ENCODE data around the gene JSRP1.
"Not testable (repeated sequence)": the region's sequence is repeated elsewhere in the genome, so short reads cannot be mapped to it uniquely, and the experiment has no call there.

The JSRP1 gene

GRCh38 chr19:2282062-2282861, 26.0 kb upstream of the JSRP1 start, which contains the start of gene PEAK3:
Gene PEAK3, minus strand, starts transcription at chr19:2282175. Its CDS starts 1,244 bp downstream, at chr19:2280931.
- DNase-seq: peak; percentile 47 to 54

GRCh38 chr19:2281265-2282061, 25.2 kb upstream of the JSRP1 start:
- not testable (repeated sequence) for DNase-seq

GRCh38 chr19:2280633-2281264, 24.5 kb upstream of the JSRP1 start:
- DNase-seq: no peak

- DNase-seq: no peak
Observed at GRCh38 chr19:2278459-2279158, 22.4 kb upstream of the JSRP1 start.

GRCh38 chr19:2277138-2277537, 20.9 kb upstream of the JSRP1 start:
- DNase-seq: no peak

- DNase-seq: no peak
Observed at GRCh38 chr19:2276429-2276986, 20.3 kb upstream of the JSRP1 start.

GRCh38 chr19:2275588-2276428, 19.6 kb upstream of the JSRP1 start:
- no peak for DNase-seq

GRCh38 chr19:2274931-2275535, 18.8 kb upstream of the JSRP1 start:
- DNase-seq: peak; percentile 61 to 63

GRCh38 chr19:2274185-2274711, 18.0 kb upstream of the JSRP1 start:
- no peak for DNase-seq

- peak; percentile 80 to 85 for DNase-seq
Observed at GRCh38 chr19:2273356-2274184, 17.4 kb upstream of the JSRP1 start.

GRCh38 chr19:2271234-2272103, 15.3 kb upstream of the JSRP1 start:
- DNase-seq: no peak

GRCh38 chr19:2270423-2271233, 14.4 kb upstream of the JSRP1 start:
- peak; percentile 82 for DNase-seq

- no peak for DNase-seq
Observed at GRCh38 chr19:2270157-2270422, 13.9 kb upstream of the JSRP1 start.

- peak; percentile 98 to 99 for DNase-seq
Observed at GRCh38 chr19:2269244-2270156, 13.3 kb upstream of the JSRP1 start.

- DNase-seq: no peak
Observed at GRCh38 chr19:2268861-2269243, 12.6 kb upstream of the JSRP1 start.

GRCh38 chr19:2268480-2268830, 12.2 kb upstream of the JSRP1 start:
- no peak for DNase-seq

All from CD4-positive, alpha-beta T cell treated with Interferon alpha-2 for 1 hour (primary cell).